Chondrocyte (in vitro differentiated cells): ENCODE data around the gene EHMT2. TPM values are rescaled to one million over a fixed set of nuclear protein-coding genes. Genes with fewer than 3 reads are reported as not detected.
"Not testable (repeated sequence)": the region's sequence is repeated elsewhere in the genome, so short reads cannot be mapped to it uniquely, and the experiment has no call there.

ENCODE experiments used
- DNase-seq: peaks from one replicate; pipeline ENCODE4 v3.0.0; 2021; ENCODE audit warnings: mixed read lengths, low spot score
- H3K27ac Mint-ChIP-seq: one replicate; pipeline ENCODE4 v1.8.0; 2021; ENCODE audit warnings: mild to moderate bottlenecking, moderate library complexity, mixed read lengths; ENCODE audit not compliant: unreplicated experiment
- H3K27me3 Mint-ChIP-seq: 2 replicates; pipeline ENCODE4 v1.8.0; 2021; ENCODE audit warnings: low read depth, mixed read lengths
- H3K36me3 Mint-ChIP-seq: 2 replicates; pipeline ENCODE4 v1.8.0; 2021; ENCODE audit warnings: low read depth, mixed read lengths
- H3K4me1 Mint-ChIP-seq: 2 replicates; pipeline ENCODE4 v1.8.0; 2021; ENCODE audit warnings: low read depth, mild to moderate bottlenecking, mixed read lengths
- H3K4me3 Mint-ChIP-seq: one replicate; pipeline ENCODE4 v1.8.0; 2021; ENCODE audit warnings: mild to moderate bottlenecking, moderate library complexity, mixed read lengths; ENCODE audit not compliant: unreplicated experiment
- H3K9me3 Mint-ChIP-seq: 2 replicates; pipeline ENCODE4 v1.8.0; 2021; ENCODE audit warnings: low read depth, mixed read lengths
- CTCF ChIP-seq: fragments of 200-600 bp; sonication (generic); IDR thresholded peaks from 2 replicates; pipeline ENCODE4 v1.5.0; 2021; ENCODE audit warnings: antibody characterized with exemption, mild to moderate bottlenecking, moderate library complexity
- total RNA-seq: library from RNA; stranded (reverse); gene quantifications from 3 replicates; pipeline ENCODE4 v1.2.1, GENCODE V29; 2021

The EHMT2 gene
- total RNA-seq, 1 donor from 2014 or later, result 37.7 TPM

GRCh38 chr6:31838968-31839367 is 58.5 kb downstream of the EHMT2 start:
- no peaks in the 10 kb centered on the region for H3K9me3 Mint-ChIP-seq
- peaks cover 34% of the 10 kb centered on the region for H3K36me3 Mint-ChIP-seq
- no peak for DNase-seq
- peaks cover 42% of the 10 kb centered on the region for H3K4me1 Mint-ChIP-seq
- no peak for TF ChIP-seq CTCF
- H3K27ac Mint-ChIP-seq, result no peak overlapping the region
- peak overlapping the region; percentile 95 for H3K4me3 Mint-ChIP-seq
- H3K27me3 Mint-ChIP-seq, result no peaks in the 10 kb centered on the region

GRCh38 chr6:31838114-31838553 is 59.4 kb downstream of the EHMT2 start:
- not testable (repeated sequence) for DNase-seq, H3K27me3 Mint-ChIP-seq, H3K9me3 Mint-ChIP-seq
- peaks cover 34% of the 10 kb centered on the region for H3K36me3 Mint-ChIP-seq
- H3K4me1 Mint-ChIP-seq, result peaks cover 42% of the 10 kb centered on the region
- peak overlapping the region; percentile 95 for H3K4me3 Mint-ChIP-seq
- H3K27ac Mint-ChIP-seq, result peak overlapping the region; percentile 97

DNA sequence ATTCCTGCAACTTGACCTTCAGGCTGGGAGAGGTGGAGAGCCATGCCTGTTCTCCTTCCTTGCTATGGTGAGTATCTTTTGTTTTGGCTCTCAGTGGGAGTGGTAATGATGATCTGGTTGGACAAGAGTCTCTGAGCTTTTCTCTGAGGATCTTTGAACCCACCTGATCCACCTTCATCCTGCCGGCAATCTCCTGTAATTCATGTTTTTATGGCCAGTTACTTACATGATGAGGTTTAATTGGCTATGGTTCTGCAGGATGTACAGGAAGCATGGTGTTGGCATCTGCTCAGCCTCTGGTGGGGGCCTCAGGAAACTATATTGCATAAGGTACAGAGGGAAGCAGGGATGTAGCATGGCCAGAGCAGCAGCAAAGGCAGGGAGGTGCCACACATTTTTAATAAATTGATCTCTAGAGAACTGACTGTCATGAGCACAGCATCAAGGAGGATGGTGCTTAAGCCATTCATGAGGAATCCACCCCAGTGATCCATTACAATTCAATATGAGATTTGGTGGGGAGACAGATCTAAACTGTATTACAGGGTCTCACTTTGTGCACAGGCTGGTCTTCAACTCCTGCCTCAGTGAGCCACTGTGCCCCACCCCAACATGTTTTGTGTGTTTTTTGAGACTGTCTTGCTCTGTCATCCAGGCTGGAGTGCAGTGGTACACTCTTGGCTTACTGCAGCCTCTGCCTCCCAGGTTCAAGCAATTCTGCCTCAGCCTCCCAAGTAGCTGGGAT is 60.0 kb downstream of the EHMT2 start:
- no peak for TF ChIP-seq CTCF
- no peak for DNase-seq
- no peaks in the 10 kb centered on the region for H3K27me3 Mint-ChIP-seq
- no peaks in the 10 kb centered on the region for H3K9me3 Mint-ChIP-seq
- H3K4me3 Mint-ChIP-seq, result peak overlapping the region; percentile 95
- peaks cover 42% of the 10 kb centered on the region for H3K4me1 Mint-ChIP-seq
- H3K27ac Mint-ChIP-seq, result peak overlapping the region; percentile 97
- H3K36me3 Mint-ChIP-seq, result peaks cover 34% of the 10 kb centered on the region

DNA sequence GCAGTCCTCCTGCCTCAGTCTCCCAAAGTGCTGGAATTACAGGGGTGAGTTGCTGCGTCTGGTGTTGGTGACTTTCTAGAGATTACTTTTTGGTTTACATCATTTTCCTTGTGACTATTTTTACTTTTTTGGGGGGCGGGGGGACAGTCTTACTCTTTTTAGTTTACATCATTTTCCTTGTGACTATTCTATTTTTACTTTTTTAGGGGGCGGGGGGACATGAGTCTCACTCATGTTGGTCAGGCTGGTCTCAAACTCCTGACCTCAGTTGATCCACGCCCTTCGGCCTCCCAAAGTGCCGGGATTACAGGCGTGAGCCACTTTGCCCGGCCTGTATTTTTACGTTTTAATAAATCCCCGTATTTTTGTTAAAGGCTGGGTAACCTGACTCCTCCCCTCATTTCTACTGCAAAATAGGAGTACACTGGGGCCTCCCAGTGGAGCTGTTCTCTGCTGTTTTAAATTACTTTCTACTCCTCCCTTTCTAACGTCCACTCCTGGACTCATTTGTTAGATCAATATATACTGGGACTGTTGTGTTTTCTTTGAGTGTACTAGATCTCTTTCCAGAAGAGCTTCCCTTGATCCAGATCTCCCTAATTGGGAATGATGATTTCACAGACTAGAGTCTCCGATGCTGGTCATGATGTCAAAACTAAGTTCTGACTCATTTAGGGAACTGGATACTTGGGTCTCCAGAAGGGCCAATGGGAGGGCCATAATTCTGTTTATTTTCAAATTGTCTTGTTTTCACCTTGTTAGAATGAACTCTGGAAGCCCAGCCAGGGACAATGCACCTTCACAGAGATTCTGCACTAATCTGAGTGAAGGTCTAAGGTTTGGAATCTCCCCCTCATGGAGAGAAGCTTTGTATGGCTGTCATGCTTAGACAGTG is 60.8 kb downstream of the EHMT2 start:
- peaks cover 42% of the 10 kb centered on the region for H3K4me1 Mint-ChIP-seq
- H3K4me3 Mint-ChIP-seq, result peak overlapping the region; percentile 95
- H3K27me3 Mint-ChIP-seq, result no peaks in the 10 kb centered on the region
- no peak for DNase-seq
- H3K27ac Mint-ChIP-seq, result peak overlapping the region; percentile 97
- peaks cover 34% of the 10 kb centered on the region for H3K36me3 Mint-ChIP-seq
- H3K9me3 Mint-ChIP-seq, result no peaks in the 10 kb centered on the region
- peak; percentile 60 for TF ChIP-seq CTCF

GRCh38 chr6:31836047-31836473 is 61.4 kb downstream of the EHMT2 start:
- peaks cover 34% of the 10 kb centered on the region for H3K36me3 Mint-ChIP-seq
- DNase-seq, result no peak
- no peaks in the 10 kb centered on the region for H3K27me3 Mint-ChIP-seq
- TF ChIP-seq CTCF, result no peak
- no peaks in the 10 kb centered on the region for H3K9me3 Mint-ChIP-seq
- H3K27ac Mint-ChIP-seq, result peak overlapping the region; percentile 97
- H3K4me1 Mint-ChIP-seq, result peaks cover 44% of the 10 kb centered on the region
- H3K4me3 Mint-ChIP-seq, result peak overlapping the region; percentile 95
